GM06990 (cell line): Measurements from ENCODE around the gene ELOVL5.
"Not testable (repeated sequence)": the region's sequence is repeated elsewhere in the genome, so short reads cannot be mapped to it uniquely, and the experiment has no call there.

ENCODE experiments used
- DNase-seq: peaks from one replicate; pipeline ENCODE4 v3.0.0-alpha.2; 2011; ENCODE audit not compliant: insufficient read length; ENCODE audit errors: extremely low read depth
- H3K27me3 ChIP-seq: replicated peaks from 2 replicates; pipeline ENCODE4 v1.6.0; 2011; ENCODE audit warnings: low read length; ENCODE audit not compliant: control insufficient read depth, insufficient read depth
- H3K36me3 ChIP-seq: 2 replicates; pipeline ENCODE4 v1.5.1; 2011; ENCODE audit warnings: low read length; ENCODE audit not compliant: control insufficient read depth, insufficient read depth
- H3K4me3 ChIP-seq: replicated peaks from 2 replicates; pipeline ENCODE4 v1.5.1; 2011; ENCODE audit warnings: low read depth, mild to moderate bottlenecking, control low read depth, low read length
- TF ChIP-seq, protein P1 (sequence below): IDR thresholded peaks from 2 replicates; pipeline ENCODE4 v1.5.1; 2011; ENCODE audit warnings: low read length, control low read depth, mild to moderate bottlenecking, inconsistent platforms; ENCODE audit not compliant: insufficient read depth, poor library complexity, severe bottlenecking

The ELOVL5 gene

DNA sequence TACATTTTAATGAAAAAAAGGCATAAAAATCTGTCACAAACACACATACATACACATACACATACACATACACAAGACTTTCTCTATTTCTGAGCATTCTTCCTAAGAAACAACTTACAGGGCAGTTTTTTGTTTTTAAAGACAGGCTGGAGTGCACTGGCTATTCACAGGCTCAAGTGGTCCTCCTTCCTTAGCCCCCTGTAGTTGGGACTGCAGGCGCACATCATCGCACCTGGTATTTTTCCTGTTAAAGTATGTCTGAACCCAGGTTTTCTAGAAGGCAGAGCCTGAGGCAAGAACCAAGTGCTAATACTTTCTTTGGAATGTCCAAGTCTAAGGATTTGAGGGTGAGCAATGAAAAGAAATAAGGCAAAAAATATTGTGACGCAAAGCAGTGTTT is 41.3 kb upstream of the ELOVL5 start:
- TF ChIP-seq, protein P1, sequence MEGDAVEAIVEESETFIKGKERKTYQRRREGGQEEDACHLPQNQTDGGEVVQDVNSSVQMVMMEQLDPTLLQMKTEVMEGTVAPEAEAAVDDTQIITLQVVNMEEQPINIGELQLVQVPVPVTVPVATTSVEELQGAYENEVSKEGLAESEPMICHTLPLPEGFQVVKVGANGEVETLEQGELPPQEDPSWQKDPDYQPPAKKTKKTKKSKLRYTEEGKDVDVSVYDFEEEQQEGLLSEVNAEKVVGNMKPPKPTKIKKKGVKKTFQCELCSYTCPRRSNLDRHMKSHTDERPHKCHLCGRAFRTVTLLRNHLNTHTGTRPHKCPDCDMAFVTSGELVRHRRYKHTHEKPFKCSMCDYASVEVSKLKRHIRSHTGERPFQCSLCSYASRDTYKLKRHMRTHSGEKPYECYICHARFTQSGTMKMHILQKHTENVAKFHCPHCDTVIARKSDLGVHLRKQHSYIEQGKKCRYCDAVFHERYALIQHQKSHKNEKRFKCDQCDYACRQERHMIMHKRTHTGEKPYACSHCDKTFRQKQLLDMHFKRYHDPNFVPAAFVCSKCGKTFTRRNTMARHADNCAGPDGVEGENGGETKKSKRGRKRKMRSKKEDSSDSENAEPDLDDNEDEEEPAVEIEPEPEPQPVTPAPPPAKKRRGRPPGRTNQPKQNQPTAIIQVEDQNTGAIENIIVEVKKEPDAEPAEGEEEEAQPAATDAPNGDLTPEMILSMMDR: no peak
- Histone ChIP-seq H3K4me3 (no peak overlapping the region), H3K36me3 (no peaks in the 10 kb centered on the region), H3K27me3 (no peaks in the 10 kb centered on the region; the same call in 1 of the 2 replicates)
- no peak for DNase-seq

DNA sequence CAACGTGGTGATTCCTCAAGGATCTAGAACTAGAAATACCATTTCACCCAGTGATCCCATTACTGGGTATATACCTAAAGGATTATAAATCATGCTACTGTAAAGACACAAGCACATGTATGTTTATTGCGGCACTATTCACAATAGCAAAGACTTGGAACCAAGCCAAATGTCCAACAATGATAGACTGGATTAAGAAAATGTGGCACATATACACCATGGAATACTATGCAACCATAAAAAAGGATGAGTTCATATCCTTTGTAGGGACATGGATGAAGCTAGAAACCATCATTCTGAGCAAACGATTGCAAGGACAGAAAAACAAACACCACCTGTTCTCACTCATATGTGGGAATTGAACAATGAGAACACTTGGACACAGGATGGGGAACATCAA is 39.9 kb upstream of the ELOVL5 start:
- not testable (repeated sequence) for H3K27me3 ChIP-seq, H3K36me3 ChIP-seq, DNase-seq, H3K4me3 ChIP-seq

DNA sequence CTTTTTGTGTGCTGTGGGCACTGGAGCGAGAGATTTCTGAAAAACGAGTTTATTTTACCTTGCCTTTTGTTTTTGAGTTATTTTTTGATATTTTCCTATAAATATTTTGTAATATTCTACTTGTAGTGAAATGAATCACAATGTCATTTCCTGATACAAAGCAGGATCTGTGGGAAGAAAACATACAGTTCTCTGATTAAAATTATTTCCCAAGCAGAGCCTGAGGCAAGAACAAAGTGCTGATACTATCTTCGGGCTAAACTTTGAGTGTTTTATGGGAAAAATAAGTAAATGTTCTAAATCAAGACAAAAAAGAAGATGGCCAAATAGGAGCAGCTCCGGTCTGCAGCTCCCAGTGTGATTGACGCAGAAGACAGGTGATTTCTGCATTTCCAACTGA is 33.7 kb upstream of the ELOVL5 start:
- no peak overlapping the region for H3K4me3 ChIP-seq
- H3K36me3 ChIP-seq: no peaks in the 10 kb centered on the region
- no peak for DNase-seq
- no peaks in the 10 kb centered on the region for H3K27me3 ChIP-seq
- TF ChIP-seq, protein P1: no peak

DNA sequence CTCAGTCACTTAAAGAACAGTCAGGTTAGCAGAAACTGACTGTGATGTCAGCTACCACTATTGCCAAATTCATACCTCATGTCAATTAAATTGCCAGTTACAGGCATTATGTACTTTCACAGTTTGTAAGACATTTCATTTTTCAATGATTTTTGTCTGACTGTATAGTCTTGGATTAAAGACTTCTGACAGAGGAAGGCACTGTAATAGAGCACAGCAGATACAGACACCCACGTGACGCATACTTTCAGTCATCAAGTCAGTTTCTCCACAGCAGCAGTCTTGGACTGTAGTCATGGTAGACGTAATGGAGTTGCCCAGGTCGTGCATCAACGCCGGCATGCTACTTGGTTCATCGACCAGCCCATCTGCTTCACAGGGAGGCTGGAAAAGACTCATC is 29.5 kb upstream of the ELOVL5 start:
- TF ChIP-seq, protein P1: no peak

DNA sequence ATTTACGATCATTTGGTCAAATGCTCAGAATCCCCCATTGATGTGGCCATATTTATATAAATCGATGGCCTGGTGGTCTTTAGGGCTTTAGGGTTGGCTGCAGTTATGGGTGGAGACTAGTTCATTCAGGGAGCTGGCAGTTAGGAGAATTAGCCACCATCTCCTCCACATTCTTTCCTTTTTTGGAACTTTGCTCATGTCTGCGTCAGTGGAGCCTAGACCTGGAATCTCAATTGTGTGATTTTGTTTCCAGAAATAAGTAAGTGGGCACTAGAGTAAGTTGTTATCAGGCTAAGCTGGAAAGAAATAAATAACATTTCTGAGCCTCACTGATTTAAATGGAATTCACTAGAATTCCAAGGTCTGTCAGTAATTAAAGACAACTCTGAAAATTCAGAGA is 29.0 kb upstream of the ELOVL5 start:
- TF ChIP-seq, protein P1: no peak
- no peaks in the 10 kb centered on the region for H3K27me3 ChIP-seq

More for the DNA sequence above, 29.5 kb upstream of the ELOVL5 start:
- no peaks in the 10 kb centered on the region for H3K36me3 ChIP-seq
- H3K4me3 ChIP-seq: no peak overlapping the region
- DNase-seq: no peak
- H3K27me3 ChIP-seq: no peaks in the 10 kb centered on the region

DNA sequence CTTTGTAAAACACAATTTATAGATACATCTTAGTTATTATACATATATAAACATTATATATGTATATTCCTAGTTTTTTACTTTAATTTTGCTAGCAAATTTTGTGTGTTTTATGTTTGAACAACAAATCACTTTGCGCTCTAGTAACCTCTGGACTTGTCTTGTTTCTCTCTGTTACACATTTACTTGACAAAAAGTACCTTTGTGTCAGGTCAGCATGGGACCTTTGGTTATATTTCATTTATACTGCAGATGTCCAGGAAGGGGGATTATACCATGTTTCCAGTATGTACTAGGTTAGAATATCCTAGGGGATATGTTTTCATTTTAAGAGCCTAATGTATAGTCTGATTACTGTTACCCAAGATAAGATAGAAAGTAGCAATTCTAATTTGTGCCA is 28.5 kb upstream of the ELOVL5 start:
- H3K36me3 ChIP-seq: no peaks in the 10 kb centered on the region
- TF ChIP-seq, protein P1: no peak
- no peak overlapping the region for H3K4me3 ChIP-seq

More for the DNA sequence above, 29.0 kb upstream of the ELOVL5 start:
- no peak overlapping the region for H3K4me3 ChIP-seq
- no peaks in the 10 kb centered on the region for H3K36me3 ChIP-seq
- no peak for DNase-seq

More for the DNA sequence above, 28.5 kb upstream of the ELOVL5 start:
- no peak for DNase-seq
- H3K27me3 ChIP-seq: no peaks in the 10 kb centered on the region
